Activated CD4-positive, alpha-beta T cell treated with anti-CD3 and anti-CD28 coated beads, Interleukin-2, amount 50 U/mL, for 24 hours (primary cell): Measurements from ENCODE around the gene NFKB1.
"Not testable (repeated sequence)": the region's sequence is repeated elsewhere in the genome, so short reads cannot be mapped to it uniquely, and the experiment has no call there.

Source experiments
- DNase-seq, 2 donors: peaks; one replicate each; pipeline ENCODE4 v3.0.0-alpha.2; 2020; ENCODE audit warnings: low read depth in 1 of 2, low spot score in 1 of 2

NFKB1 gene

GRCh38 chr4:102598086-102598761 lies 97.1 kb downstream of the NFKB1 start:
- no peak for DNase-seq

GRCh38 chr4:102598762-102599374 lies 97.7 kb downstream of the NFKB1 start:
- DNase-seq: peak in 1 of 2 donors; percentile 57

GRCh38 chr4:102599455-102599854 lies 98.3 kb downstream of the NFKB1 start:
- no peak for DNase-seq

GRCh38 chr4:102599886-102600285 lies 98.7 kb downstream of the NFKB1 start:
- no peak for DNase-seq

GRCh38 chr4:102600689-102601088 lies 99.5 kb downstream of the NFKB1 start:
- DNase-seq: no peak

GRCh38 chr4:102601586-102602227 lies 100.5 kb downstream of the NFKB1 start:
- DNase-seq: no peak

GRCh38 chr4:102604222-102604940 lies 103.2 kb downstream of the NFKB1 start:
- DNase-seq: no peak

- no peak for DNase-seq
Measured at GRCh38 chr4:102606261-102606660, 105.1 kb downstream of the NFKB1 start.

GRCh38 chr4:102606846-102607450 lies 105.8 kb downstream of the NFKB1 start:
- DNase-seq: no peak

GRCh38 chr4:102608190-102608589 lies 107.0 kb downstream of the NFKB1 start:
- no peak for DNase-seq

GRCh38 chr4:102610007-102610406 lies 108.8 kb downstream of the NFKB1 start:
- DNase-seq: no peak

- no peak for DNase-seq
Measured at GRCh38 chr4:102610476-102610875, 109.3 kb downstream of the NFKB1 start.

- no peak for DNase-seq
Measured at GRCh38 chr4:102612210-102612609, 111.1 kb downstream of the NFKB1 start.

GRCh38 chr4:102612824-102613366 lies 111.7 kb downstream of the NFKB1 start:
- peak in 1 of 2 donors; percentile 42 for DNase-seq

- DNase-seq: no peak
Measured at GRCh38 chr4:102614801-102615200, 113.6 kb downstream of the NFKB1 start.

- DNase-seq: no peak
Measured at GRCh38 chr4:102616636-102617035, 115.5 kb downstream of the NFKB1 start.

GRCh38 chr4:102619021-102619420 lies 117.9 kb downstream of the NFKB1 start:
- DNase-seq: not testable (repeated sequence)

- DNase-seq: not testable (repeated sequence)
Measured at GRCh38 chr4:102619776-102620631, 118.8 kb downstream of the NFKB1 start.

- DNase-seq: no peak
Measured at GRCh38 chr4:102620697-102621497, 119.7 kb downstream of the NFKB1 start.
